ENCODE results near the gene C1orf53. TPM values are rescaled to one million over a fixed set of nuclear protein-coding genes. Genes with fewer than 3 reads are reported as not detected.

Gene C1orf53
- total RNA-seq, 2 experiments from 2014 or later, result 2.4 to 4.1 TPM

DNA sequence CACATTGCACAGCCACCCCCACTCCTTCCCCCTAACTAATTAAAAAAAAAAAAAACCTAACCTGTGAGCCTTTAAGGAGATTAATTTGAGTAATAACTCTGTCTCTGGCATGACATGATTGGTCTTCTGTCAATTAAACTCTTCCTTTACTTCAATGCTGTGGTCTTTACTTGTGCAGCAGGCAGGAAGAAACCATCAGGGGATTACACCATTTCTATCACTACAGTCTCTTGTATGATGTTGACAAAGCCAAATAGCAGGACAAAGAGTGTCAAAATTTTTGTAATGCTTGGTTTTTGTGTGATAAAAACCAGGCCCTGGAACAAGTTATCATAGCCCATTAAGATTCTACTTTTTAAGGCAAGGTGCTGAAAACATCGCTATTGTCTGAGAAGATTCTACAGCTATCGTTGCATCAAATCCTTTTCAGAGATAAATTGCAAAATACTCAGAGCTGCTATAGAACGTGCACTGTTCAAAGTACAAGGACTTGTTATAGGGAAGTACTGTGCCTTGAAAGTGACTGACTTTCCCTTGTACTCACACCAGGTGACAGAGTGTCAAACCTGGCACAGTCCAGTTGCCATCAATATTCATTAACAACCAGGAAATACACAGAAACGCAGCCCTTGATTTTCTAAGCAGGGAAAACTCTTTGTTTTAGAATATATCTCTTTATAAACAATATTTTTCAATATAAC lies 52.4 kb downstream of the C1orf53 start:
- CTCF ChIA-PET (ENCODE audit: unreplicated experiment), result no interaction called here

DNA sequence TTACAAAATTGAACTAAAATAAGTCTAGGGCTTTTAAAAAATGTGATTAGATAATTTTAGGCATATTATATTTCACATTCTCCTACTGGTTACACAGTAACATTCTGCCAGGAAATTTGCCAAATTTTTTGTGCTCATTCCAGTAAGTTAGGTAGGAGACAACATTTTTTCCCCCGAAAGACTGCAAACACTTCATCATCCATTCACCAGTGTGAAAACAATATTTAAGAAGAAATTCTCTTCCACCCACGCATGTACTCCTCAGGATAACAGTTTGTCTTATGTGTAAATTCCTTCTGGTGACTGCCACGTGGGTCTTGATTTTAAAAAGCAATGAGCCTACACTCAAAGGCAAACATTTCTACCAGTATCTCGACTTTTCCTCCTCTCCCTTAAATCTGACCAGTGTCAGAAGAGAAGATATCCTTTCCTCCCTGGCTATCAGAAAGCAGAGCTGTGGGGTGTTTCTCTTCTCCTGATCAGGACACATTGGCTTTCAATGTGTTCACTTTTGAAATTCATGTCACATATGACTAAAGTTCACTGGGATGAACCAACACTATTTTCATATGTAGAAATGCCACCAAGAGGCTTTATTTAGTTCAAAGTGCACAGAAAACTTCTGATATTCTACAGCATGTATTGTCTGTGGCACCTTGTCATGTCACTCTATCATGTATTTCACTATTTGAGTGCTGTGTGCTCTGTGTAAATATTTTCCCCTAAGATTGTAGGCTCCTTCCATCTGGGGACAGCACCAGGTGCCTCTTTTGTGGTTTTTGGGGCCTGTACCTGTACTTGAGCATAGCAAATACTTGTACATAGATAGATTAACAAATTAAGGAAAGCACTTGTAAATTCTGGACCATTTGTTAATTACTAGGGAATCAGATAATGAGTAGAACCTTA lies 53.3 kb downstream of the C1orf53 start:
- H3K27ac ChIP-seq (ENCODE audit: low read depth, low read length, poor library complexity, severe bottlenecking), result no peak overlapping the region
- TF ChIP-seq, protein P1, sequence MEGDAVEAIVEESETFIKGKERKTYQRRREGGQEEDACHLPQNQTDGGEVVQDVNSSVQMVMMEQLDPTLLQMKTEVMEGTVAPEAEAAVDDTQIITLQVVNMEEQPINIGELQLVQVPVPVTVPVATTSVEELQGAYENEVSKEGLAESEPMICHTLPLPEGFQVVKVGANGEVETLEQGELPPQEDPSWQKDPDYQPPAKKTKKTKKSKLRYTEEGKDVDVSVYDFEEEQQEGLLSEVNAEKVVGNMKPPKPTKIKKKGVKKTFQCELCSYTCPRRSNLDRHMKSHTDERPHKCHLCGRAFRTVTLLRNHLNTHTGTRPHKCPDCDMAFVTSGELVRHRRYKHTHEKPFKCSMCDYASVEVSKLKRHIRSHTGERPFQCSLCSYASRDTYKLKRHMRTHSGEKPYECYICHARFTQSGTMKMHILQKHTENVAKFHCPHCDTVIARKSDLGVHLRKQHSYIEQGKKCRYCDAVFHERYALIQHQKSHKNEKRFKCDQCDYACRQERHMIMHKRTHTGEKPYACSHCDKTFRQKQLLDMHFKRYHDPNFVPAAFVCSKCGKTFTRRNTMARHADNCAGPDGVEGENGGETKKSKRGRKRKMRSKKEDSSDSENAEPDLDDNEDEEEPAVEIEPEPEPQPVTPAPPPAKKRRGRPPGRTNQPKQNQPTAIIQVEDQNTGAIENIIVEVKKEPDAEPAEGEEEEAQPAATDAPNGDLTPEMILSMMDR (conservative IDR thresholded peaks at IDR 0.05; ENCODE audit: low read length), result no peak
- no peak for TF ChIP-seq EZH2phosphoT487 (IDR thresholded peaks at IDR 0.05; ENCODE audit: borderline replicate concordance, low read depth, low read length)
- no peaks in the 10 kb centered on the region for H3K9me2 ChIP-seq (ENCODE audit: insufficient read depth, low read length)
- H3K9me3 ChIP-seq (ENCODE audit: low read length), result no peaks in the 10 kb centered on the region
- H3K36me3 ChIP-seq (ENCODE audit: insufficient read depth, low read length), result no peaks in the 10 kb centered on the region
- BruUV-seq (replicated peaks), result no TSS peak
- no peak overlapping the region for H3K4me2 ChIP-seq (ENCODE audit: low read length)
- no peaks in the 10 kb centered on the region for H3K79me2 ChIP-seq (ENCODE audit: insufficient read depth, low read depth, low read length)
- intact Hi-C loops (cut with micrococcal nuclease; ENCODE audit: unreplicated experiment), result no loop called here
- no peaks in the 10 kb centered on the region for H3K4me1 ChIP-seq (ENCODE audit: insufficient read depth, low read length, poor library complexity, severe bottlenecking)
- ChIA-PET CTCF (ENCODE audit: unreplicated experiment) (no interaction called here), POLR2A (no interaction called here)
- no peaks in the 10 kb centered on the region for H4K20me1 ChIP-seq (ENCODE audit: insufficient read depth, low read length)
- H2AFZ ChIP-seq (ENCODE audit: low read length), result no peak overlapping the region
- H3K4me3 ChIP-seq (ENCODE audit: low read depth, low read length, poor library complexity, severe bottlenecking), result no peak overlapping the region
- no peak for DNase-seq (ENCODE audit: low spot score)

More for the DNA sequence above, 52.4 kb downstream of the C1orf53 start:
- no peaks in the 10 kb centered on the region for H4K20me1 ChIP-seq (ENCODE audit: insufficient read depth, low read length)
- no peaks in the 10 kb centered on the region for H3K4me1 ChIP-seq (ENCODE audit: insufficient read depth, low read length, poor library complexity, severe bottlenecking)
- POLR2A ChIA-PET, result interaction anchor here (0.7 kb wide), 1 partner anchor 878 kb away, joined by 4 read pairs; no protein-coding TSS in a partner anchor
- no peaks in the 10 kb centered on the region for H3K9me3 ChIP-seq (ENCODE audit: low read length)
- H2AFZ ChIP-seq (ENCODE audit: low read length), result no peak overlapping the region
- no peak for DNase-seq (ENCODE audit: low spot score)
- intact Hi-C loops (cut with micrococcal nuclease; ENCODE audit: unreplicated experiment), result no loop called here
- H3K27ac ChIP-seq (ENCODE audit: low read depth, low read length, poor library complexity, severe bottlenecking), result no peak overlapping the region
- TF ChIP-seq, protein P1 (conservative IDR thresholded peaks at IDR 0.05; ENCODE audit: low read length), result no peak
- TF ChIP-seq EZH2phosphoT487 (IDR thresholded peaks at IDR 0.05; ENCODE audit: borderline replicate concordance, low read depth, low read length), result no peak
- no peak overlapping the region for H3K4me3 ChIP-seq (ENCODE audit: low read depth, low read length, poor library complexity, severe bottlenecking)
- no TSS peak for BruUV-seq (replicated peaks)
- H3K36me3 ChIP-seq (ENCODE audit: insufficient read depth, low read length), result no peaks in the 10 kb centered on the region
- no peaks in the 10 kb centered on the region for H3K79me2 ChIP-seq (ENCODE audit: insufficient read depth, low read depth, low read length)
- H3K4me2 ChIP-seq (ENCODE audit: low read length), result no peak overlapping the region
- no peaks in the 10 kb centered on the region for H3K9me2 ChIP-seq (ENCODE audit: insufficient read depth, low read length)

Other genes starting within 250 kb of the C1orf53 start
- gene DENND1B, start 127.2 kb upstream of the C1orf53 start, total RNA-seq (2014; rRNA removed; shearing (Covaris generic)), result 11.4 and 17.4 TPM in 2 replicates
- gene DENND1B, start 127.2 kb upstream of the C1orf53 start, total RNA-seq (2022), result 43.0 and 46.4 TPM in 2 replicates
- not detected in 2 replicates for gene LHX9, start 14.7 kb downstream of the C1orf53 start, total RNA-seq (2014; rRNA removed; shearing (Covaris generic))
- gene LHX9, start 14.7 kb downstream of the C1orf53 start, total RNA-seq (2022), result not detected in 2 replicates

Data from OCI-LY7 (cell line).